Prostate gland (tissue), 2 donors: ENCODE measurements around the gene ARFGEF2. TPM values are rescaled to one million over a fixed set of nuclear protein-coding genes. Genes with fewer than 3 reads are reported as not detected.
A peak's percentile ranks its signal among the peaks of the same experiment; 100 is the strongest.

ENCODE experiments used
- DNase-seq: peaks from one replicate; pipeline ENCODE4 v3.0.0-alpha.2; 2019; ENCODE audit warnings: low spot score
- H3K27ac ChIP-seq, 2 donors: fragments of 200-600 bp; sonication (generic); 2 replicates each; pipeline ENCODE4 v1.5.1; 2017 to 2019
- H3K27me3 ChIP-seq: fragments of 200-600 bp; sonication (generic); replicated peaks from 2 replicates; pipeline ENCODE4 v1.5.1; 2019; ENCODE audit not compliant: insufficient read depth
- H3K36me3 ChIP-seq, 2 donors: fragments of 200-600 bp; sonication (generic); 1 replicate in 1 of 2; 2 replicates in 1 of 2; pipeline versions ENCODE4 v1.5.1 to v1.8.1; 2017 to 2019
- H3K4me1 ChIP-seq: fragments of 200-600 bp; sonication (generic); replicated peaks from 2 replicates; pipeline ENCODE4 v1.5.1; 2019
- H3K4me3 ChIP-seq, 2 donors: fragments of 200-600 bp; sonication (generic); 2 replicates each; pipeline ENCODE4 v1.5.1; 2017 to 2019
- H3K9me3 ChIP-seq: fragments of 200-600 bp; sonication (generic); 2 replicates; pipeline ENCODE4 v1.5.1; 2017
- POLR2A ChIP-seq: fragments of 450-650 bp; IDR thresholded peaks from one replicate; pipeline ENCODE4 v1.6.1; 2016; ENCODE audit warnings: antibody characterized with exemption, mild to moderate bottlenecking
- POLR2AphosphoS5 ChIP-seq: sonication (generic); formaldehyde crosslinking; IDR thresholded peaks from one replicate; pipeline ENCODE4 v1.6.1; 2017; ENCODE audit warnings: antibody characterized with exemption
- WGBS: methylation state at CpG from one replicate; pipeline ENCODE4 v1.1.5; 2018; 5-methylcytosine and 5-hydroxymethylcytosine counted together
- intact Hi-C: fragments of 100-400 bp; cut with DNase I; formaldehyde crosslinking; loops from one replicate; pipeline ENCODE4 v1.14.2; 2022
- total RNA-seq, 2 donors: library from RNA; depleted of rRNA; stranded (reverse); fragments of >200 nt; gene quantifications; one replicate each; pipeline ENCODE4 v1.1.0, GENCODE V29; 2016
- TF ChIP-seq, protein P1 (sequence below), 4 experiments: fragments of 200-600 bp in 2 of 4; fragments of 450-650 bp in 2 of 4; sonication (generic) in 2 of 4; IDR thresholded peaks; 1 replicate in 3 of 4; 2 replicates in 1 of 4; pipeline ENCODE4 v1.5.1; 2016 to 2019; ENCODE audit warnings: antibody characterized with exemption in 4 of 4, mild to moderate bottlenecking in 2 of 4, moderate library complexity in 2 of 4

ARFGEF2 gene
- total RNA-seq, 2 donors from 2014 or later: 36.3 to 51.6 TPM

DNA sequence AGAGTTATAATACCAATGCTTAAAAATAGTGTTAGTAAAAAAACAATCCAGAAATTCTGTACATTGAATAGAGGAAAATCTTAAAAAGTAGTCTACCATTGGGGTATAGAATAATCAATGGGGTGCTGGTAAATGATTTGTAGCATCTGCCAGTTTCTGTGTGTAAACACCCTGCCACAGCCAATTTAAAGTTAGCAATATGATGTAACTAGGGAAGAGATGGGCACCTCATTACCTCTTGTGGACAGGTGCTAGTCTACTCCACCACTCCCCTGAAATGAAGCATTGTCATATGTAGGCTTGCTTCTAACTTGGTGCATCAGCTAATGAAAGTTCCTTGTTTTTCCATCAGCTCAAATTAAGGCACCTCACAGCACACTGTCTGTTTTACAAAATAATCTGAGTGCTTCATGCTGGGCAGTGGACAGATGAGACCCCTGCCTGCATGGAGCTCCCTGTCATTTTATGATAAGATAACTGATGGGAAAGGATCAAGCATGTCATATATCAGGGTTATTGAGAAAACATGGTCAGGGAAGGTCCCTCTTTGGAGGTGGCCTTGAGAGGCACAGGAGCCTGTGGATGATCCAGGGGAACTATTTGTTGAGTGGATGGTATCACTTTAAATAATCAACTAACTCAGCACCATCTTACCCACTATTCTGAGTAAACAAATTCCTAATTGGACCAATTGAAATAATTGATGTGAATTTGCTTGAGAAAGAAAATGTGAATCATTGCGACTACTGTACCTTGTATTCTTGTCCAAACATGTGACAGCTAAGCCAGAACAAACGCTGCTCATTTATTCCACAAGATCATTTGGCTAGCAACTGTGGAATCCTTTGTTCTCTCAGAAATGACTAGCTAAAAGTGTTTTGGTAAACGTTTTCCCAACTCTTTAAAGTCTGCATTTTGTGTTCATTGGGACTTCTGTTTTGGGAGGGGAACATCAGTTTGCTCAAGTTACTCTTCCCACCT is 78.7 kb downstream of the ARFGEF2 start:
- WGBS: 20% methylated on average over 3 of the region's 3 CpGs
- H3K4me1 ChIP-seq: no peaks in the 10 kb centered on the region
- H3K9me3 ChIP-seq: no peaks in the 10 kb centered on the region
- DNase-seq: no peak
- H3K4me3 ChIP-seq: no peak overlapping the region
- TF ChIP-seq, protein P1, sequence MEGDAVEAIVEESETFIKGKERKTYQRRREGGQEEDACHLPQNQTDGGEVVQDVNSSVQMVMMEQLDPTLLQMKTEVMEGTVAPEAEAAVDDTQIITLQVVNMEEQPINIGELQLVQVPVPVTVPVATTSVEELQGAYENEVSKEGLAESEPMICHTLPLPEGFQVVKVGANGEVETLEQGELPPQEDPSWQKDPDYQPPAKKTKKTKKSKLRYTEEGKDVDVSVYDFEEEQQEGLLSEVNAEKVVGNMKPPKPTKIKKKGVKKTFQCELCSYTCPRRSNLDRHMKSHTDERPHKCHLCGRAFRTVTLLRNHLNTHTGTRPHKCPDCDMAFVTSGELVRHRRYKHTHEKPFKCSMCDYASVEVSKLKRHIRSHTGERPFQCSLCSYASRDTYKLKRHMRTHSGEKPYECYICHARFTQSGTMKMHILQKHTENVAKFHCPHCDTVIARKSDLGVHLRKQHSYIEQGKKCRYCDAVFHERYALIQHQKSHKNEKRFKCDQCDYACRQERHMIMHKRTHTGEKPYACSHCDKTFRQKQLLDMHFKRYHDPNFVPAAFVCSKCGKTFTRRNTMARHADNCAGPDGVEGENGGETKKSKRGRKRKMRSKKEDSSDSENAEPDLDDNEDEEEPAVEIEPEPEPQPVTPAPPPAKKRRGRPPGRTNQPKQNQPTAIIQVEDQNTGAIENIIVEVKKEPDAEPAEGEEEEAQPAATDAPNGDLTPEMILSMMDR (IDR thresholded peaks at IDR 0.05): no peak
- TF ChIP-seq POLR2AphosphoS5: peak; percentile 21
- intact Hi-C loops: no loop called here
- no peaks in the 10 kb centered on the region for H3K36me3 ChIP-seq
- no peak overlapping the region for H3K27ac ChIP-seq
- H3K27me3 ChIP-seq: no peaks in the 10 kb centered on the region

DNA sequence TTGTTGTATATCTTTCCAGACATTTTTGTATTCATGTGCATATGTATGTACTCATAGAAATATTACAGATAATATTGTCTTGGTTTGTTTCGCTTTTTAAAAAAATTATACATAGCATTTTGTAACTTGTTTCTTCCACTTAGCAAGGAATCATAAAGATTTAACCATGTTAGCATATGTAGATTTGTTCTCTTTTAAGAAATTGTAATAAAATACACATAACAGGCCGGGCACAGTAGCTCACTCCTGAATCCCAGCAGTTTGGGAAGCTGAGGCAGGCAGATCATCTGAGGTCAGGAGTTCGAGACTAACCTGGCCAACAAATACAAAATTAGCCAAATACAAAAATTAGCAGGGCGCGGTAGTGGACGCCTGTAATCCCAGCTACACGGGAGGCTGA is 80.2 kb downstream of the ARFGEF2 start:
- no peaks in the 10 kb centered on the region for H3K27me3 ChIP-seq
- H3K4me3 ChIP-seq: no peak overlapping the region
- H3K36me3 ChIP-seq: no peaks in the 10 kb centered on the region
- no peak for TF ChIP-seq POLR2AphosphoS5
- TF ChIP-seq, protein P1 (IDR thresholded peaks at IDR 0.05): no peak
- no peak for TF ChIP-seq POLR2A
- H3K9me3 ChIP-seq: no peaks in the 10 kb centered on the region
- H3K4me1 ChIP-seq: no peaks in the 10 kb centered on the region
- intact Hi-C loops: no loop called here
- 96% methylated on average over 7 of the region's 7 CpGs for WGBS
- DNase-seq: no peak
- H3K27ac ChIP-seq: no peak overlapping the region

DNA sequence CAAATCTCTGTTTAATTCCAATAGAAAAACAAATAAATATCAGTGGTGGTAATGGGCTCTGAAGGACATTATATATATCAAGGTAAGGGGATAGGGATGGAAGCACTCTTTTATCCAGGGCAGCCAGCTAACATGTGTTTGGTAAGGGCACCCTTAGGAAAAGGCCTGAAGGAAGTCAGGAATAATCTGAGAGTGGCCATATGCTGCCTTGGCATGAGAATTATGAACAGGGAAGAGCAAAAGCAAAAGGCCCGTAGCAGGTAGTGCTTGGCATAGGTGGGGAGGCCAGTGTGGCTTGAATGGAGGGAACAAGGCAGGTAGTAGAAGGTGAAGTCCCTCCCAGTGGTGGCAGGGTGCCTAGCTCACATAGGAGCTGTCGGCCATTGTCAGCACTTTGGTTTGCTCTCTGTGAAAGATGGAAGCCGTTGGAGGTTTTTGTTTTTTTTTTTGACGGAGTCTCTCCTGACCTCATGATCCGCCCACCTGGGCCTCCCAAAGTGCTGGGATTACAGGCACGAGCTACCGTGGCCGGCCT is 85.0 kb downstream of the ARFGEF2 start:
- Histone ChIP-seq H3K4me1 (no peaks in the 10 kb centered on the region), H3K27ac (no peak overlapping the region), H3K9me3 (no peaks in the 10 kb centered on the region), H3K27me3 (no peaks in the 10 kb centered on the region), H3K4me3 (no peak overlapping the region), H3K36me3 (no peaks in the 10 kb centered on the region)
- intact Hi-C loops: no loop called here
- no peak for TF ChIP-seq POLR2A
- TF ChIP-seq, protein P1 (IDR thresholded peaks at IDR 0.05): no peak
- no peak for TF ChIP-seq POLR2AphosphoS5
- no peak for DNase-seq
- 88% methylated on average over 8 of the region's 8 CpGs for WGBS

DNA sequence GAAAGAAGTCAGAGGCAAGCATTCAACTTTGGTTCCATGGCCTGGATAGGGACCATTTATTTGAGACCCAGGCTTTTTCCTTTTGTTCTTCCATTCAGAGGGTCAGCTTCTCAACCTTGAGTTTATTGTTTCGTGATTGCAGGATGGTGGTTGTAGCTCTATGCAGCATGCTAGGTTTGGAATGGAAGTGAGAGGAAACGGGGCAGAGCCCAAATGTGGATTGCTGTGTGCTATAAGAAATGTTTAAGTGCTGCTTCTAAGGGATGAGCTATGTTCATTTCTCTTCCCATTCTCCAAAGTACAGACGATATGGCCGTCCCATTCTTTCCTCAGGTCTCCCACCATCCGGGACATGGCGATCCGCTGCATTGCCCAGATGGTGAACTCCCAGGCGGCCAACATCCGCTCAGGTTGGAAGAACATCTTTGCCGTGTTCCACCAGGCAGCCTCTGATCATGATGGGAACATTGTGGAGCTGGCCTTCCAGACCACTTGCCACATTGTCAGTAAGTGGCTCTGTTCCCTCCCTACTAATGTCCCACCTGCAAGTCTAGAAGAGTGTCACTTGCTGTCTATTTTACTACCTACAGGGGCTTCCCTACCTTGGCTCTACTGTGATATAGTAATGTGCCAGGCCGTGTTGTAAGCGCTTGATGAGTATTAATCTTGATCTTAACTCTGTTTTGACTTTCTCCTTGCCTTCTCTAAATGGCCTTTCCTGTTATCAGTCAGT is 88.6 kb downstream of the ARFGEF2 start:
- Histone ChIP-seq H3K36me3 (no peaks in the 10 kb centered on the region), H3K4me3 (no peak overlapping the region), H3K27me3 (no peaks in the 10 kb centered on the region), H3K4me1 (no peaks in the 10 kb centered on the region), H3K27ac (no peak overlapping the region), H3K9me3 (no peaks in the 10 kb centered on the region)
- WGBS: 95% methylated on average over 12 of the region's 12 CpGs
- TF ChIP-seq, protein P1 (IDR thresholded peaks at IDR 0.05): no peak
- TF ChIP-seq POLR2AphosphoS5 (no peak), POLR2A (no peak)
- no peak for DNase-seq
- intact Hi-C loops: no loop called here
